ENCODE measurements around the gene RAB11FIP4.

Gene RAB11FIP4

GRCh38 chr17:31411707-31412285 lies 20.3 kb downstream of the RAB11FIP4 start:
- no peak for DNase-seq (ENCODE audit: low read depth in 1 of 2, low spot score in 1 of 2)
- H3K27me3 ChIP-seq (ENCODE audit: insufficient read depth, poor library complexity, severe bottlenecking) = no peaks in the 10 kb centered on the region
- TF ChIP-seq, protein P1, sequence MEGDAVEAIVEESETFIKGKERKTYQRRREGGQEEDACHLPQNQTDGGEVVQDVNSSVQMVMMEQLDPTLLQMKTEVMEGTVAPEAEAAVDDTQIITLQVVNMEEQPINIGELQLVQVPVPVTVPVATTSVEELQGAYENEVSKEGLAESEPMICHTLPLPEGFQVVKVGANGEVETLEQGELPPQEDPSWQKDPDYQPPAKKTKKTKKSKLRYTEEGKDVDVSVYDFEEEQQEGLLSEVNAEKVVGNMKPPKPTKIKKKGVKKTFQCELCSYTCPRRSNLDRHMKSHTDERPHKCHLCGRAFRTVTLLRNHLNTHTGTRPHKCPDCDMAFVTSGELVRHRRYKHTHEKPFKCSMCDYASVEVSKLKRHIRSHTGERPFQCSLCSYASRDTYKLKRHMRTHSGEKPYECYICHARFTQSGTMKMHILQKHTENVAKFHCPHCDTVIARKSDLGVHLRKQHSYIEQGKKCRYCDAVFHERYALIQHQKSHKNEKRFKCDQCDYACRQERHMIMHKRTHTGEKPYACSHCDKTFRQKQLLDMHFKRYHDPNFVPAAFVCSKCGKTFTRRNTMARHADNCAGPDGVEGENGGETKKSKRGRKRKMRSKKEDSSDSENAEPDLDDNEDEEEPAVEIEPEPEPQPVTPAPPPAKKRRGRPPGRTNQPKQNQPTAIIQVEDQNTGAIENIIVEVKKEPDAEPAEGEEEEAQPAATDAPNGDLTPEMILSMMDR (IDR thresholded peaks at IDR 0.05; ENCODE audit: insufficient read depth, low read length) = no peak
- TF ChIP-seq, protein P2, sequence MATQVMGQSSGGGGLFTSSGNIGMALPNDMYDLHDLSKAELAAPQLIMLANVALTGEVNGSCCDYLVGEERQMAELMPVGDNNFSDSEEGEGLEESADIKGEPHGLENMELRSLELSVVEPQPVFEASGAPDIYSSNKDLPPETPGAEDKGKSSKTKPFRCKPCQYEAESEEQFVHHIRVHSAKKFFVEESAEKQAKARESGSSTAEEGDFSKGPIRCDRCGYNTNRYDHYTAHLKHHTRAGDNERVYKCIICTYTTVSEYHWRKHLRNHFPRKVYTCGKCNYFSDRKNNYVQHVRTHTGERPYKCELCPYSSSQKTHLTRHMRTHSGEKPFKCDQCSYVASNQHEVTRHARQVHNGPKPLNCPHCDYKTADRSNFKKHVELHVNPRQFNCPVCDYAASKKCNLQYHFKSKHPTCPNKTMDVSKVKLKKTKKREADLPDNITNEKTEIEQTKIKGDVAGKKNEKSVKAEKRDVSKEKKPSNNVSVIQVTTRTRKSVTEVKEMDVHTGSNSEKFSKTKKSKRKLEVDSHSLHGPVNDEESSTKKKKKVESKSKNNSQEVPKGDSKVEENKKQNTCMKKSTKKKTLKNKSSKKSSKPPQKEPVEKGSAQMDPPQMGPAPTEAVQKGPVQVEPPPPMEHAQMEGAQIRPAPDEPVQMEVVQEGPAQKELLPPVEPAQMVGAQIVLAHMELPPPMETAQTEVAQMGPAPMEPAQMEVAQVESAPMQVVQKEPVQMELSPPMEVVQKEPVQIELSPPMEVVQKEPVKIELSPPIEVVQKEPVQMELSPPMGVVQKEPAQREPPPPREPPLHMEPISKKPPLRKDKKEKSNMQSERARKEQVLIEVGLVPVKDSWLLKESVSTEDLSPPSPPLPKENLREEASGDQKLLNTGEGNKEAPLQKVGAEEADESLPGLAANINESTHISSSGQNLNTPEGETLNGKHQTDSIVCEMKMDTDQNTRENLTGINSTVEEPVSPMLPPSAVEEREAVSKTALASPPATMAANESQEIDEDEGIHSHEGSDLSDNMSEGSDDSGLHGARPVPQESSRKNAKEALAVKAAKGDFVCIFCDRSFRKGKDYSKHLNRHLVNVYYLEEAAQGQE (IDR thresholded peaks at IDR 0.05; ENCODE audit: insufficient replicate concordance, low read depth) = no peak
- TF ChIP-seq GABPA (IDR thresholded peaks at IDR 0.05; ENCODE audit: low read depth) (no peak), SPI1 (IDR thresholded peaks at IDR 0.05; ENCODE audit: borderline replicate concordance, low read depth) (no peak)
- H3K4me3 ChIP-seq (replicated peaks; ENCODE audit: insufficient read depth, low read length) = no peak overlapping the region
- H3K27ac ChIP-seq (replicated peaks) = no peak overlapping the region

GRCh38 chr17:31412511-31412910 lies 21.0 kb downstream of the RAB11FIP4 start:
- DNase-seq (ENCODE audit: low read depth in 1 of 2, low spot score in 1 of 2) = no peak
- TF ChIP-seq, protein P1 (IDR thresholded peaks at IDR 0.05; ENCODE audit: insufficient read depth, low read length) = no peak
- TF ChIP-seq, protein P2 (IDR thresholded peaks at IDR 0.05; ENCODE audit: insufficient replicate concordance, low read depth) = no peak
- TF ChIP-seq POLR2AphosphoS5 (IDR thresholded peaks at IDR 0.05; ENCODE audit: low read depth) (no peak), GABPA (IDR thresholded peaks at IDR 0.05; ENCODE audit: low read depth) (no peak), SPI1 (IDR thresholded peaks at IDR 0.05; ENCODE audit: borderline replicate concordance, low read depth) (no peak)
- Histone ChIP-seq H3K4me3 (replicated peaks; ENCODE audit: insufficient read depth, low read length) (no peak overlapping the region), H3K27ac (replicated peaks) (no peak overlapping the region), H3K27me3 (ENCODE audit: insufficient read depth, poor library complexity, severe bottlenecking) (no peaks in the 10 kb centered on the region)

DNA sequence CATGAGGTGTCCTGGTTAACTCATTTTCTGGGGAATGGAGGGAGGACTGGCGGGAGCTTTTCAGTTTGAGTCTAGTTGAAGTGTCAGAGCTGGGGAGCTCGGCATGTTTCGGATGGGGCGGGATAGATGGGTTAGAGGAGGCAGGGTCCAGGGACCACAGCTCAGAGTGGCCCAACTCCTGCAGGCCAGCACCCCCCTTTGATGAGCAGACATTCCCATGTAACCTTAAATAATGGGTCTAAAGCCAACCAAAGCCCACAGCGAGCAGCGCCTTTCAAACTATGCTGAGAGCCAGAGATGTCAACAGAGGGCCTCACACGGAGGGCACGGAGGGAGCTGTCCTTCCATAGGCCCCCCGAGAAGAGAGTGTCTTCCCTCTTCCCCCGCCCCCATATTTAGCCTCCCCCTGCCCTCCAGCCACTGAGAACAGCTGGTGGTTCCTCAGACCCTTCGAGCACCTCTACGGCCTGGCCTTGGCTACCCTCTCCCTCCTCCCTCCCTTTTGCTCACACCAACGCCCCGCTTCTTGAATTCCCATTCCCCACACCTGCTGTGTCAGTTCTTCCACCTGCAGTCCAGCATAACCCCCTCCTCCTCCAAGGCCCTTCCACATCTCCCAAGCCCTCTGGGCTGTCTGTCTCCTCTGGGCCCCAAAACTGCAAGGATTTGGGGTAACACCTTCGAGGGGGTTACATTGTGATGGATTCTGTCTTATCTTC lies 21.8 kb downstream of the RAB11FIP4 start:
- Histone ChIP-seq H3K27me3 (ENCODE audit: insufficient read depth, poor library complexity, severe bottlenecking) (no peaks in the 10 kb centered on the region), H3K4me3 (replicated peaks; ENCODE audit: insufficient read depth, low read length) (no peak overlapping the region), H3K27ac (replicated peaks) (no peak overlapping the region)
- no peak for DNase-seq (ENCODE audit: low read depth in 1 of 2, low spot score in 1 of 2)
- TF ChIP-seq POLR2AphosphoS5 (IDR thresholded peaks at IDR 0.05; ENCODE audit: low read depth) (no peak), GABPA (IDR thresholded peaks at IDR 0.05; ENCODE audit: low read depth) (no peak), SPI1 (IDR thresholded peaks at IDR 0.05; ENCODE audit: borderline replicate concordance, low read depth) (no peak)
- TF ChIP-seq, protein P1 (IDR thresholded peaks at IDR 0.05; ENCODE audit: insufficient read depth, low read length) = no peak
- TF ChIP-seq, protein P2 (IDR thresholded peaks at IDR 0.05; ENCODE audit: insufficient replicate concordance, low read depth) = no peak
